GM19452 (cell line): ENCODE results near the gene SLC1A3.

Experiments used
- ATAC-seq: cut with Tn5 transposase; IDR thresholded peaks from one replicate; pipeline ENCODE4 v1.9.1; 2021; ENCODE audit not compliant: unreplicated experiment

The SLC1A3 gene

GRCh38 chr5:36654564-36654963 is 48.2 kb downstream of the SLC1A3 start:
- no peak for ATAC-seq

GRCh38 chr5:36655161-36655560 is 48.8 kb downstream of the SLC1A3 start:
- ATAC-seq = no peak

- ATAC-seq = no peak
Measured at GRCh38 chr5:36656556-36656955, 50.1 kb downstream of the SLC1A3 start.

GRCh38 chr5:36657563-36657995 is 51.2 kb downstream of the SLC1A3 start:
- ATAC-seq = no peak

GRCh38 chr5:36658038-36658756 is 51.8 kb downstream of the SLC1A3 start:
- ATAC-seq = no peak

- ATAC-seq = no peak
Measured at GRCh38 chr5:36659411-36659810, 53.0 kb downstream of the SLC1A3 start.

GRCh38 chr5:36660397-36661049 is 54.1 kb downstream of the SLC1A3 start:
- ATAC-seq = no peak

- ATAC-seq = no peak
Measured at GRCh38 chr5:36661456-36662220, 55.2 kb downstream of the SLC1A3 start.

GRCh38 chr5:36662291-36662851 is 56.0 kb downstream of the SLC1A3 start:
- no peak for ATAC-seq

GRCh38 chr5:36664766-36665165 is 58.4 kb downstream of the SLC1A3 start:
- no peak for ATAC-seq

- ATAC-seq = no peak
Measured at GRCh38 chr5:36665628-36666027, 59.2 kb downstream of the SLC1A3 start.

GRCh38 chr5:36666274-36666673 is 59.9 kb downstream of the SLC1A3 start:
- no peak for ATAC-seq

GRCh38 chr5:36666986-36667385 is 60.6 kb downstream of the SLC1A3 start:
- no peak for ATAC-seq

- ATAC-seq = no peak
Measured at GRCh38 chr5:36667824-36668223, 61.4 kb downstream of the SLC1A3 start.

- no peak for ATAC-seq
Measured at GRCh38 chr5:36669015-36669651, 62.7 kb downstream of the SLC1A3 start.

GRCh38 chr5:36670548-36670947 is 64.1 kb downstream of the SLC1A3 start:
- ATAC-seq = no peak

GRCh38 chr5:36675282-36675681 is 68.9 kb downstream of the SLC1A3 start:
- ATAC-seq = no peak

- ATAC-seq = no peak
Measured at GRCh38 chr5:36679221-36679989, 73.0 kb downstream of the SLC1A3 start.

- no peak for ATAC-seq
Measured at GRCh38 chr5:36680066-36680465, 73.7 kb downstream of the SLC1A3 start.

- no peak for ATAC-seq
Measured at GRCh38 chr5:36681711-36682110, 75.3 kb downstream of the SLC1A3 start.
